HG02571 (cell line): Measurements from ENCODE around the gene KIF2B.
"Not testable (repeated sequence)": the region's sequence is repeated elsewhere in the genome, so short reads cannot be mapped to it uniquely, and the experiment has no call there.

Source experiments
- ATAC-seq: cut with Tn5 transposase; IDR thresholded peaks from one replicate; pipeline ENCODE4 v1.9.1; 2021; ENCODE audit warnings: mild to moderate bottlenecking, moderate library complexity; ENCODE audit not compliant: unreplicated experiment

KIF2B gene

GRCh38 chr17:53822764-53823163, at the start of gene KIF2B:
TSS of gene KIF2B (plus strand) at chr17:53822927. CDS start at chr17:53823034, 107 bp downstream.
- ATAC-seq = no peak

- no peak for ATAC-seq
Observed at GRCh38 chr17:53780320-53780719, 42.4 kb upstream of the KIF2B start.

GRCh38 chr17:53791551-53791950, 31.2 kb upstream of the KIF2B start:
- no peak for ATAC-seq

GRCh38 chr17:53792451-53792850, 30.3 kb upstream of the KIF2B start:
- ATAC-seq = no peak

GRCh38 chr17:53792997-53793396, 29.7 kb upstream of the KIF2B start:
- no peak for ATAC-seq

GRCh38 chr17:53794875-53795274, 27.9 kb upstream of the KIF2B start:
- no peak for ATAC-seq

- no peak for ATAC-seq
Observed at GRCh38 chr17:53796642-53797041, 26.1 kb upstream of the KIF2B start.

- ATAC-seq = no peak
Observed at GRCh38 chr17:53797501-53797900, 25.2 kb upstream of the KIF2B start.

GRCh38 chr17:53804437-53804836, 18.3 kb upstream of the KIF2B start:
- ATAC-seq = no peak

GRCh38 chr17:53806473-53806872, 16.3 kb upstream of the KIF2B start:
- ATAC-seq = no peak

GRCh38 chr17:53807286-53807685, 15.4 kb upstream of the KIF2B start:
- no peak for ATAC-seq

GRCh38 chr17:53818271-53818670, 4.5 kb upstream of the KIF2B start:
- no peak for ATAC-seq

GRCh38 chr17:53818929-53819328, 3.8 kb upstream of the KIF2B start:
- no peak for ATAC-seq

GRCh38 chr17:53819956-53820355, 2.8 kb upstream of the KIF2B start:
- no peak for ATAC-seq

GRCh38 chr17:53823341-53824050, 769 bp downstream of the KIF2B start:
- no peak for ATAC-seq

GRCh38 chr17:53834771-53835170, 12.0 kb downstream of the KIF2B start:
- ATAC-seq = not testable (repeated sequence)

GRCh38 chr17:53837131-53837530, 14.4 kb downstream of the KIF2B start:
- no peak for ATAC-seq

GRCh38 chr17:53844491-53845107, 21.9 kb downstream of the KIF2B start:
- ATAC-seq = no peak

- not testable (repeated sequence) for ATAC-seq
Observed at GRCh38 chr17:53871128-53871527, 48.4 kb downstream of the KIF2B start.
